GM10248 (cell line): Measurements from ENCODE around the gene LMX1A.

ENCODE experiments used
- CTCF ChIA-PET: fragments of 300-600 bp; sonication (Branson Sonifier 250); formaldehyde crosslinking; extraction: SDS; loops from one replicate; lab custom pipeline; 2021; ENCODE audit warnings: antibody characterized with exemption; lab: Yijun Ruan, JAX
- POLR2A ChIA-PET: fragments of 350-650 bp; sonication (Branson Sonifier 250); formaldehyde crosslinking; extraction: SDS; loops from one replicate; lab custom pipeline; 2020; ENCODE audit warnings: antibody characterized with exemption; lab: Yijun Ruan, JAX
- DNase-seq: peaks from one replicate; pipeline ENCODE4 v3.0.0; 2012; ENCODE audit errors: extremely low spot score
- TF ChIP-seq, protein P1 (sequence below): IDR thresholded peaks from 2 replicates; pipeline ENCODE4 v1.5.1; 2012; ENCODE audit warnings: mild to moderate bottlenecking, low read depth; ENCODE audit errors: extremely low read depth, missing control alignments, control extremely low read depth

Gene LMX1A

DNA sequence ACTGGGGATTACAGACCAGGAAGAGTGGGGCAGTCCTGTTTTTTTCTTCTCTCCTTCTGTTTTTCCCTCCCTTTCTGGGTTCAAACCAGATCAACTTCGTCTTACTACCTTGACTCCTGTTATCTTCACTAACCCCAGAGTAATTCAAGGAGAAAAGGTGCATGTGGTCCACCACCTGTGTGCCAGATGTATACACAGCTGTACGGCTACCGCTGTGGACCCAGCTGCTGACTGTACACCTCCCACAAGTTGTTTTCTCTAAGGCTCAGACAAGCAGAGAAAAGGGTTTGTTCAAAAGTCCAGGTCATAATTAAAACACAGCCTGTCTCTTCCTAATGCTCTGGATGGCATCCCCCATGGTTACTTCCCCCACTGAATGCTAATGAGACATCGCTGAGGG lies 102.1 kb downstream of the LMX1A start:
- POLR2A ChIA-PET: no interaction called here
- CTCF ChIA-PET: interaction anchor here (1.6 kb wide), 1 partner anchor 10 kb away, joined by 4 read pairs; no protein-coding TSS in a partner anchor
- TF ChIP-seq, protein P1, sequence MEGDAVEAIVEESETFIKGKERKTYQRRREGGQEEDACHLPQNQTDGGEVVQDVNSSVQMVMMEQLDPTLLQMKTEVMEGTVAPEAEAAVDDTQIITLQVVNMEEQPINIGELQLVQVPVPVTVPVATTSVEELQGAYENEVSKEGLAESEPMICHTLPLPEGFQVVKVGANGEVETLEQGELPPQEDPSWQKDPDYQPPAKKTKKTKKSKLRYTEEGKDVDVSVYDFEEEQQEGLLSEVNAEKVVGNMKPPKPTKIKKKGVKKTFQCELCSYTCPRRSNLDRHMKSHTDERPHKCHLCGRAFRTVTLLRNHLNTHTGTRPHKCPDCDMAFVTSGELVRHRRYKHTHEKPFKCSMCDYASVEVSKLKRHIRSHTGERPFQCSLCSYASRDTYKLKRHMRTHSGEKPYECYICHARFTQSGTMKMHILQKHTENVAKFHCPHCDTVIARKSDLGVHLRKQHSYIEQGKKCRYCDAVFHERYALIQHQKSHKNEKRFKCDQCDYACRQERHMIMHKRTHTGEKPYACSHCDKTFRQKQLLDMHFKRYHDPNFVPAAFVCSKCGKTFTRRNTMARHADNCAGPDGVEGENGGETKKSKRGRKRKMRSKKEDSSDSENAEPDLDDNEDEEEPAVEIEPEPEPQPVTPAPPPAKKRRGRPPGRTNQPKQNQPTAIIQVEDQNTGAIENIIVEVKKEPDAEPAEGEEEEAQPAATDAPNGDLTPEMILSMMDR: no peak
- DNase-seq: no peak

DNA sequence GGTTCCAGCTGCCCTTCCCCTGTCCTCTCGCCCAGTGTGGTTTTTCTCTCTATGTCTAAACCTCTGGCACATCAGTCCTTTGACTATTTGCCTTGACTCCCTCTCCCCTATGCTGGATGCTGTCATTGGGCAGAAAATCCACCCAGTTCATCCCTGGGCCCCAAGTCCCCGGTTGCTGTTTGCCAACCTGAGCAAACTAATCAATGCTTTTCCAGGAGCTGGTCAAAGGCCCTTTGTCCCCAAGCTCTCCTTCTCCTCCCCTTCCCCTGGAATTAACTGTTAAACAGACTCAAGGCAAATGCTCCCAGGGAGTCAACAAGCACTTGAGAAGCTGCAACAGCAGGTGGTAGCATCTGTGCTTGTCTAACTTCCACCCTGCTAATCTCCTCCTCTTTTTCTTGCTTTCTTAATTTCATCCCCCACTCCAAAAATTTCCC lies 102.7 kb downstream of the LMX1A start:
- DNase-seq: no peak
- TF ChIP-seq, protein P1: no peak
- ChIA-PET POLR2A (no interaction called here), CTCF (interaction anchor here (1.6 kb wide), 1 partner anchor 9 kb away, joined by 4 read pairs; no protein-coding TSS in a partner anchor)

DNA sequence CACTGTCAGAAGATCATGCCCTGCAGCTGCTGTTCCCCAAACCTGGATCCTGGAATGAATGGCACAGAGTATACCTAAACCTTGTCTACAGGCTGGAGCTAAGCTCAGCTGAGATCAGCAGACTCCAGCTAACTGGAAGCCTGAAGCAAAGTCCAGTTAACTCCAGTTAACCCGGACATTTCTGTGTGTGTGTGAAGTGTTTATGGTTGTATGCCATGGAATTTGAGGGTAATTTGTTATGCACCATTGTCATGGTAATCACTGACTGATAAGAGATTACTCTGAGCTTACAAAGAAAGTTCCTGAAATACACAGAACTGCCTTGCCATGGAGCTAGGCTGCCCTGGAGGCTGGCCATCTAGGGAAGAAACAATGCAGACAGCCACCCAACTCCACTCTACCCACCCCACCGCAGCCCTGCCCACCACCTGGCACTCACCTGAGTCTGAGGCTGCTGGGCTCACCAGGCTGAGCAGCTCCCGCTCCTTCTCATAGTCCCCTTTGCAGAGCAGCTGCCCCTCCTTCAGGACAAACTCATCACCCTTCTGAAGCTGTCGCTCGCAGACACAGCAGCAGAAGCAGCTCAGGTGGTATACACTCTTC lies 107.4 kb downstream of the LMX1A start:
- ChIA-PET CTCF (interaction anchor here (3.6 kb wide), 1 partner anchor 8 kb away, joined by 14 read pairs; no protein-coding TSS in a partner anchor), POLR2A (no interaction called here)
- TF ChIP-seq, protein P1: no peak
- no peak for DNase-seq

GRCh38 chr1:165241952-165242351 lies 114.6 kb downstream of the LMX1A start:
- TF ChIP-seq, protein P1: no peak
- CTCF ChIA-PET: no interaction called here
- POLR2A ChIA-PET: no interaction called here
- no peak for DNase-seq

- ChIA-PET CTCF (interaction anchor here (1.3 kb wide), 1 partner anchor 9 kb away, joined by 3 read pairs; no protein-coding TSS in a partner anchor), POLR2A (no interaction called here)
- DNase-seq: no peak
- TF ChIP-seq, protein P1: no peak
Measured at GRCh38 chr1:165241321-165241720, 115.2 kb downstream of the LMX1A start.

DNA sequence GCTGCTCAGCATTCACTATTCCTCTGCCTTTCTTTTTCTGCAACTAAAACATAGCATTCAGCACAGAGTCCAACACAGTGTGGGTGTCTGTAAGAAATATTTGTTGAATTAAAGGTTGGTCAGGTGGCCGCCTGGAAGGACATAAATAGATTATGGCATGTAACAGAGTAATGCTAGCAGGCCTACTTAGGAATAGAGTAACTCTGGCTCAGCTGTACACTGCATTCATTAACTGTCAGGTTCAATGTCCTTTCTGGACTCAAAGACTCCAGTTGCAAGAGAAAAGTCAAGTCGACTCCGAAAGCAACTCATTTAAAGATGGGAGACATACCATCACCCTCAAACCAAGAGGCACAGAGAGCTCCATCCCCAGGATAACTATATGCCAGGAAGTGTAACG lies 116.0 kb downstream of the LMX1A start:
- ChIA-PET POLR2A (no interaction called here), CTCF (interaction anchor here (1.3 to 1.4 kb wide), 2 partner anchors 8 to 12 kb away, joined by 3 to 4 read pairs; no protein-coding TSS in a partner anchor)
- DNase-seq: no peak
- TF ChIP-seq, protein P1: no peak
